Measurements from ENCODE around the gene MPHOSPH9.
"Not testable (repeated sequence)": the region's sequence is repeated elsewhere in the genome, so short reads cannot be mapped to it uniquely, and the experiment has no call there.

DNA sequence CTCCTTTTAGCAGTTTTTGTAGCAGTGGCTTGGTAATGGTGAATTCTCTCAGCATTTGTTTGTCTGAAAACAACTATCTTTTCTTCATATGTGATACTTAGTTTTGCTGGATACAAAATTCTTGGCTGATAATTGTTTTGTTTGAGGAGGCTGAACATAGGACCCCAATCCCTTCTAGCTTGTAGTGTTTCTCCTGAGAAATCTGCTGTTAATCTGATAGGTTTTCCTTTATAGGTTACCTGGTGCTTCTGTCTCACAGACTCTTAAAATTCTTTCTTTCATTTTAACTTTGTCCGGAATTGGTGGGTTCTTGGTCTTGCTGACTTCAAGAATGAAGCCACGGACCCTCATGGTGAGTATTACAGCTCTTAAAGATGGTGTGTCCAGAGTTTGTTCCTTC is 15.2 kb upstream of the MPHOSPH9 start:
- TF ChIP-seq, protein P1, sequence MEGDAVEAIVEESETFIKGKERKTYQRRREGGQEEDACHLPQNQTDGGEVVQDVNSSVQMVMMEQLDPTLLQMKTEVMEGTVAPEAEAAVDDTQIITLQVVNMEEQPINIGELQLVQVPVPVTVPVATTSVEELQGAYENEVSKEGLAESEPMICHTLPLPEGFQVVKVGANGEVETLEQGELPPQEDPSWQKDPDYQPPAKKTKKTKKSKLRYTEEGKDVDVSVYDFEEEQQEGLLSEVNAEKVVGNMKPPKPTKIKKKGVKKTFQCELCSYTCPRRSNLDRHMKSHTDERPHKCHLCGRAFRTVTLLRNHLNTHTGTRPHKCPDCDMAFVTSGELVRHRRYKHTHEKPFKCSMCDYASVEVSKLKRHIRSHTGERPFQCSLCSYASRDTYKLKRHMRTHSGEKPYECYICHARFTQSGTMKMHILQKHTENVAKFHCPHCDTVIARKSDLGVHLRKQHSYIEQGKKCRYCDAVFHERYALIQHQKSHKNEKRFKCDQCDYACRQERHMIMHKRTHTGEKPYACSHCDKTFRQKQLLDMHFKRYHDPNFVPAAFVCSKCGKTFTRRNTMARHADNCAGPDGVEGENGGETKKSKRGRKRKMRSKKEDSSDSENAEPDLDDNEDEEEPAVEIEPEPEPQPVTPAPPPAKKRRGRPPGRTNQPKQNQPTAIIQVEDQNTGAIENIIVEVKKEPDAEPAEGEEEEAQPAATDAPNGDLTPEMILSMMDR (conservative IDR thresholded peaks at IDR 0.05; ENCODE audit: low read length), result not testable (repeated sequence)
- TF ChIP-seq EZH2phosphoT487 (IDR thresholded peaks at IDR 0.05; ENCODE audit: borderline replicate concordance, low read depth, low read length), result not testable (repeated sequence)
